ENCODE measurements around the gene RAB11FIP4.

- TF ChIP-seq, protein P1, sequence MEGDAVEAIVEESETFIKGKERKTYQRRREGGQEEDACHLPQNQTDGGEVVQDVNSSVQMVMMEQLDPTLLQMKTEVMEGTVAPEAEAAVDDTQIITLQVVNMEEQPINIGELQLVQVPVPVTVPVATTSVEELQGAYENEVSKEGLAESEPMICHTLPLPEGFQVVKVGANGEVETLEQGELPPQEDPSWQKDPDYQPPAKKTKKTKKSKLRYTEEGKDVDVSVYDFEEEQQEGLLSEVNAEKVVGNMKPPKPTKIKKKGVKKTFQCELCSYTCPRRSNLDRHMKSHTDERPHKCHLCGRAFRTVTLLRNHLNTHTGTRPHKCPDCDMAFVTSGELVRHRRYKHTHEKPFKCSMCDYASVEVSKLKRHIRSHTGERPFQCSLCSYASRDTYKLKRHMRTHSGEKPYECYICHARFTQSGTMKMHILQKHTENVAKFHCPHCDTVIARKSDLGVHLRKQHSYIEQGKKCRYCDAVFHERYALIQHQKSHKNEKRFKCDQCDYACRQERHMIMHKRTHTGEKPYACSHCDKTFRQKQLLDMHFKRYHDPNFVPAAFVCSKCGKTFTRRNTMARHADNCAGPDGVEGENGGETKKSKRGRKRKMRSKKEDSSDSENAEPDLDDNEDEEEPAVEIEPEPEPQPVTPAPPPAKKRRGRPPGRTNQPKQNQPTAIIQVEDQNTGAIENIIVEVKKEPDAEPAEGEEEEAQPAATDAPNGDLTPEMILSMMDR (IDR thresholded peaks at IDR 0.05; ENCODE audit: borderline replicate concordance, extremely low read depth, low read length, poor library complexity, severe bottlenecking) = no peak
- no peak for TF ChIP-seq EZH2 (IDR thresholded peaks at IDR 0.05; ENCODE audit: borderline replicate concordance, low read depth, low read length, severe bottlenecking)
Observed at GRCh38 chr17:31562376-31562840, 170.9 kb downstream of the RAB11FIP4 start.
